ENCODE results near the gene KPNA6. TPM values are rescaled to one million over a fixed set of nuclear protein-coding genes. Genes with fewer than 3 reads are reported as not detected.

The KPNA6 gene
- total and polyA plus RNA-seq, 9 of the 15 experiments (the other 6 are each of a cell fraction or from before 2014, with no cell fraction given), result 20.1 to 54.6 (median 32.2) TPM

- Histone ChIP-seq H3K9me1 (ENCODE audit: control insufficient read depth, insufficient read depth, low read length) (peaks cover 4% of the 10 kb centered on the region), H3K79me2 (ENCODE audit: control insufficient read depth, insufficient read depth, low read length) (peaks cover 13% of the 10 kb centered on the region), H3K36me3 (ENCODE audit: control insufficient read depth, insufficient read depth, low read length) (peaks cover 28% of the 10 kb centered on the region; the same call in 2 of the 3 replicates), H3K27ac (ENCODE audit: extremely low read depth, low read depth, low read length) (no peak overlapping the region), H4K20me1 (replicated peaks; ENCODE audit: control insufficient read depth, insufficient read depth, low read length) (no peaks in the 10 kb centered on the region), H2AFZ (ENCODE audit: low read depth, low read length) (no peak overlapping the region), H3K9ac (ENCODE audit: insufficient read depth in 1 of 2, low read depth in 2 of 2, low read length in 2 of 2) (no peak overlapping the region; a peak in 1 of 4 replicates), H3K27me3 (ENCODE audit: control insufficient read depth in 2 of 2, insufficient read depth in 2 of 2, low read length in 2 of 2) (no peaks in the 10 kb centered on the region), H3K4me3 (no peak overlapping the region), H3K4me2 (ENCODE audit: insufficient read depth, low read length) (no peak overlapping the region), H3K4me1 (replicated peaks in 1 of 2; ENCODE audit: control insufficient read depth in 2 of 2, insufficient read depth in 2 of 2, low read length in 2 of 2) (peaks cover 10 to 31% of the 10 kb centered on the region in 2 experiments; a peak in 4 of 5 replicates), H3K9me3 (replicated peaks; ENCODE audit: control insufficient read depth, insufficient read depth, low read depth, low read length) (no peaks in the 10 kb centered on the region)
- DNase-seq (ENCODE audit: extremely low read depth in 1 of 4, low spot score in 3 of 4) (no peak), ATAC-seq (no peak), FAIRE-seq (no peak)
- intact Hi-C loops (cut with micrococcal nuclease) (loop anchor here (5.0 kb wide), 1 partner anchor 39 kb away; the partner anchor contains the start of gene FAM167B), in situ Hi-C loops (cut with MboI) (no loop called here)
- no TSS peak for BruUV-seq (replicated peaks)
- 86% methylated on average over 6 of the region's 6 CpGs for WGBS (ENCODE audit: insufficient coverage, low coverage, missing lambda C conversion rate)
- TF ChIP-seq GTF2A2 (tag; IDR thresholded peaks at IDR 0.05), result no peak
- TF ChIP-seq OTX1 (CRISPR knock-in tag; IDR thresholded peaks at IDR 0.05), result no peak
- TF ChIP-seq ZNF143 (CRISPR knock-in tag; IDR thresholded peaks at IDR 0.05), result 0 out of 2 replicates have a peak, but pooled peaks have one; percentile 15
- TF ChIP-seq NCOR1 (IDR thresholded peaks at IDR 0.05), result no peak
- ChIA-PET POLR2A (interaction anchor here (0.5 to 7.8 kb wide), 6 partner anchors 7 to 127 kb away, joined by 3 to 80 read pairs (median 4); partner anchors contain the start of gene CCDC28B), CTCF (ENCODE audit: low intra/inter-chr PET ratio) (interaction anchor here (0.7 kb wide), 1 partner anchor 90 kb away, joined by 3 read pairs; no protein-coding TSS in a partner anchor)
Observed at GRCh38 chr1:32208469-32208868, 100.6 kb downstream of the KPNA6 start.

- WGBS (ENCODE audit: insufficient coverage, low coverage, missing lambda C conversion rate), result 80% methylated on average over 5 of the region's 5 CpGs
- H3K9me1 ChIP-seq (ENCODE audit: control insufficient read depth, insufficient read depth, low read length), result peaks cover 4% of the 10 kb centered on the region
- H3K79me2 ChIP-seq (ENCODE audit: control insufficient read depth, insufficient read depth, low read length), result peaks cover 13% of the 10 kb centered on the region
- POLR2A ChIA-PET, result interaction anchor here (0.5 to 7.8 kb wide), 7 partner anchors 8 to 126 kb away, joined by 3 to 80 read pairs (median 5); partner anchors contain the start of gene CCDC28B
- CTCF ChIA-PET (ENCODE audit: low intra/inter-chr PET ratio), result no interaction called here
- no TSS peak for BruUV-seq (replicated peaks)
- intact Hi-C loops (cut with micrococcal nuclease), result loop anchor here (5.0 kb wide), 1 partner anchor 38 kb away; the partner anchor contains the start of gene FAM167B
- peaks cover 28% of the 10 kb centered on the region; the same call in 2 of the 3 replicates for H3K36me3 ChIP-seq (ENCODE audit: control insufficient read depth, insufficient read depth, low read length)
- DNase-seq (ENCODE audit: extremely low read depth in 1 of 4, low spot score in 3 of 4) (peak in 1 of 4 experiments; percentile 57), FAIRE-seq (peak; percentile 66), ATAC-seq (no peak; the same call in 1 of the 3 replicates)
- no peak within 1 kb of the TSS for H3K4me3 ChIP-seq
- in situ Hi-C loops (cut with MboI), result no loop called here
- no peak within 1 kb of the TSS for H2AFZ ChIP-seq (ENCODE audit: low read depth, low read length)
- H3K4me1 ChIP-seq (replicated peaks in 1 of 2; ENCODE audit: control insufficient read depth in 2 of 2, insufficient read depth in 2 of 2, low read length in 2 of 2), result peaks cover 10 to 28% of the 10 kb centered on the region in 2 experiments; a peak in 4 of 5 replicates
- H3K27ac ChIP-seq (ENCODE audit: extremely low read depth, low read depth, low read length), result no peak within 1 kb of the TSS
- H3K9me3 ChIP-seq (replicated peaks; ENCODE audit: control insufficient read depth, insufficient read depth, low read depth, low read length), result no peaks in the 10 kb centered on the region
- H3K4me2 ChIP-seq (ENCODE audit: insufficient read depth, low read length), result no peak within 1 kb of the TSS
- H3K27me3 ChIP-seq (ENCODE audit: control insufficient read depth in 2 of 2, insufficient read depth in 2 of 2, low read length in 2 of 2), result no peaks in the 10 kb centered on the region
- H4K20me1 ChIP-seq (replicated peaks; ENCODE audit: control insufficient read depth, insufficient read depth, low read length), result no peaks in the 10 kb centered on the region
- peak within 1 kb of the TSS in 1 of 2 experiments; percentile 62; a peak in 2 of 4 replicates for H3K9ac ChIP-seq (ENCODE audit: insufficient read depth in 1 of 2, low read depth in 2 of 2, low read length in 2 of 2)
- TF ChIP-seq FOXJ2 (tag; IDR thresholded peaks at IDR 0.05) (peak; percentile 85), ZNF830 (CRISPR knock-in tag; IDR thresholded peaks at IDR 0.05) (no peak), SIX5 (IDR thresholded peaks at IDR 0.05; ENCODE audit: borderline replicate concordance in 1 of 2, insufficient read depth in 1 of 2, low read depth in 1 of 2, low read length in 2 of 2) (no peak), CBX1 (IDR thresholded peaks at IDR 0.05; ENCODE audit: low read depth) (no peak), POLR2AphosphoS2 (IDR thresholded peaks at IDR 0.05; ENCODE audit: low read length) (0 out of 2 replicates have a peak, but pooled peaks have one; percentile 31), HIVEP1 (CRISPR knock-in tag; IDR thresholded peaks at IDR 0.05) (no peak), KAT8 (IDR thresholded peaks at IDR 0.05; ENCODE audit: low read depth) (no peak), ZNF445 (CRISPR knock-in tag; IDR thresholded peaks at IDR 0.05; ENCODE audit: low read depth) (no peak), THRA (IDR thresholded peaks at IDR 0.05) (no peak), SNIP1 (IDR thresholded peaks at IDR 0.05; ENCODE audit: low read depth) (no peak), EHMT2 (IDR thresholded peaks at IDR 0.05) (no peak), ZNF133 (CRISPR knock-in tag; IDR thresholded peaks at IDR 0.05) (no peak)
Observed at GRCh38 chr1:32208891-32209328, 101.1 kb downstream of the KPNA6 start, which contains the start of gene DCDC2B. TSS of gene DCDC2B (plus strand) at chr1:32209089. CDS start at chr1:32209094, 5 bp downstream.
